DOHH2 (cell line): Measurements from ENCODE around the gene KLLN.

ENCODE experiments used
- CTCF ChIP-seq: fragments of 200-600 bp; sonication (generic); IDR thresholded peaks from one replicate; pipeline ENCODE4 v1.5.1; 2014; ENCODE audit warnings: antibody characterized with exemption, mild to moderate bottlenecking, low read depth, low read length; ENCODE audit not compliant: poor library complexity, severe bottlenecking
- EZH2phosphoT487 ChIP-seq: fragments of 200-600 bp; sonication (generic); IDR thresholded peaks from 2 replicates; pipeline ENCODE4 v1.6.1; 2017; ENCODE audit warnings: borderline replicate concordance, mild to moderate bottlenecking, antibody characterized with exemption, low read length, moderate library complexity, mixed read lengths

- TF ChIP-seq CTCF (no peak), EZH2phosphoT487 (no peak)
Measured at GRCh38 chr10:87846023-87846422, 17.3 kb downstream of the KLLN start.
